Adrenal gland (tissue), 12 donors: ENCODE data around the gene AFAP1. TPM values are rescaled to one million over a fixed set of nuclear protein-coding genes. Genes with fewer than 3 reads are reported as not detected.

Experiments
- DNase-seq, 7 donors: peaks; one replicate each; pipeline ENCODE4 v3.0.0-alpha.2; 2019 to 2020
- H3K27ac ChIP-seq, 5 donors: fragments of 200-600 bp; sonication (generic) in 4 of 5; 1 replicate in 3 of 5; 2 replicates in 2 of 5; pipeline versions ENCODE4 v1.5.1 to v1.8.0; 2016 to 2020; ENCODE audit warnings: mild to moderate bottlenecking in 1 of 5
- H3K27me3 ChIP-seq: fragments of 200-600 bp; 2 replicates; pipeline ENCODE4 v1.8.0; 2021
- H3K36me3 ChIP-seq, 2 donors: fragments of 200-600 bp; replicated peaks in 1 of 2; 1 replicate in 1 of 2; 2 replicates in 1 of 2; pipeline versions ENCODE4 v1.5.1 to v1.8.0; 2018 to 2022
- H3K4me1 ChIP-seq, 2 donors: fragments of 200-600 bp; replicated peaks in 1 of 2; 1 replicate in 1 of 2; 2 replicates in 1 of 2; pipeline versions ENCODE4 v1.5.1 to v1.8.0; 2018 to 2021
- H3K4me3 ChIP-seq, 4 donors: fragments of 200-600 bp; sonication (generic) in 3 of 4; one replicate each; pipeline ENCODE4 v1.5.1; 2016 to 2018
- H3K9me3 ChIP-seq, 3 donors: fragments of 200-600 bp; sonication (generic) in 1 of 3; replicated peaks in 1 of 3; 1 replicate in 2 of 3; 2 replicates in 1 of 3; pipeline versions ENCODE4 v1.5.1 to v1.8.0; 2016 to 2021
- POLR2A ChIP-seq, 2 donors: fragments of 450-650 bp; IDR thresholded peaks; one replicate each; pipeline ENCODE4 v1.6.1; 2017; ENCODE audit warnings: antibody characterized with exemption in 2 of 2, mild to moderate bottlenecking in 2 of 2, moderate library complexity in 1 of 2
- WGBS, 4 donors: extraction: QIAGEN DNeasy Blood & Tissue Kit in 2 of 4; methylation state at CpG; one replicate each; pipeline versions ENCODE4 v1.1.5 to v1.1.7; 2013 to 2017; 5-methylcytosine and 5-hydroxymethylcytosine counted together
- intact Hi-C, 2 donors: fragments of 100-400 bp; cut with DNase I; formaldehyde crosslinking; loops; one replicate each; pipeline versions ENCODE4 v1.14.1 to v1.15.0; 2022 to 2023
- polyA plus RNA-seq, 3 donors: library from polyadenylated mRNA; stranded (reverse); fragments of 200-250 nt in 2 of 3; fragments of 350-450 nt in 1 of 3; fragmentation: Illumina TruSeq in 1 of 3; extraction: RNeasy Lipid Tissue Mini Kit (QIAGEN cat#74804) in 1 of 3; gene quantifications; one replicate each; pipeline ENCODE4 v1.2.3, GENCODE V29; 2013 to 2014
- total RNA-seq, 9 donors: library from RNA; depleted of rRNA in 4 of 9; stranded (reverse); fragments of >200 nt in 4 of 9; fragments of 120-200 nt in 1 of 9; fragmentation: NEBNext Ultra II Directional in 1 of 9; extraction: Animal tissue kit (Norgen Biotek cat#: 25700) in 1 of 9; gene quantifications; one replicate each; pipeline versions ENCODE4 v1.1.0 to v1.2.4, GENCODE V29; 2013 to 2023
- TF ChIP-seq, protein P1 (sequence below), 6 experiments: fragments of 450-650 bp in 4 of 6; fragments of 200-600 bp in 2 of 6; sonication (generic) in 1 of 6; IDR thresholded peaks; 1 replicate in 5 of 6; 2 replicates in 1 of 6; pipeline versions ENCODE4 v1.5.1 to v1.8.0; 2016 to 2021; ENCODE audit warnings: antibody characterized with exemption in 6 of 6, mild to moderate bottlenecking in 2 of 6, moderate library complexity in 1 of 6
- donor health status: healthy with polysubstance abuse.
- donor health status: Bipolar disorder and iron deficiency.
- donor health status: DM: yes; HTN: yes; CAD: no.
- donor health status: DM: no; HTN: no; CAD: no.
- donor health status: DM: no; HTN: no; CAD: no.
- donor health status: DM: yes; HTN: yes; CAD: no.

Gene AFAP1
- total and polyA plus RNA-seq, 12 donors = 3.3 to 16.1 (median 9.8) TPM

DNA sequence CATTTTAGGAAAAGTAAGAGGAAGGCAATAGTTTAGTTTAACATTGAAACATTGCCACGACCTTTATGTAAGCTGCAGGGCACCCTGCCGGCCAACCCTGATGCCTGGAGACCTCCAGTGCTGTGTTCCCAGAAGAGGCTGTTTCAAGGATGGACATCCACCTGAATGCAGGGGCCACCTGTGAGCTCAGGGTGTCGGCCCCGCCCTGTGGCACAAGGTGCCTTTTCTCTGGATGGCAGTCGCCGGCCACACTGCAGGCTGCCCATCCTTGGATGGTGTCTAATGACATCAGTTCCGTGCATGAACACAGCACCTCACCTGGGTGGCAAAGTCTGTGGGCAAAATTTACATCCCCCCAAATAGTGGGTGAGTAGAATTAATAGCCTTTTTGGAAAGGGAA is 180.0 kb downstream of the AFAP1 start:
- Histone ChIP-seq H3K4me1 (peaks cover 0 to 8% of the 10 kb centered on the region in 2 donors), H3K9me3 (no peaks in the 10 kb centered on the region), H3K27ac (no peak overlapping the region), H3K4me3 (no peak overlapping the region), H3K36me3 (peaks cover 0 to 9% of the 10 kb centered on the region in 2 donors), H3K27me3 (no peaks in the 10 kb centered on the region)
- 84 to 97% (median 91%) methylated on average over 5 to 7 of the region's 7 CpGs for WGBS, 4 donors
- DNase-seq = no peak
- TF ChIP-seq, protein P1, sequence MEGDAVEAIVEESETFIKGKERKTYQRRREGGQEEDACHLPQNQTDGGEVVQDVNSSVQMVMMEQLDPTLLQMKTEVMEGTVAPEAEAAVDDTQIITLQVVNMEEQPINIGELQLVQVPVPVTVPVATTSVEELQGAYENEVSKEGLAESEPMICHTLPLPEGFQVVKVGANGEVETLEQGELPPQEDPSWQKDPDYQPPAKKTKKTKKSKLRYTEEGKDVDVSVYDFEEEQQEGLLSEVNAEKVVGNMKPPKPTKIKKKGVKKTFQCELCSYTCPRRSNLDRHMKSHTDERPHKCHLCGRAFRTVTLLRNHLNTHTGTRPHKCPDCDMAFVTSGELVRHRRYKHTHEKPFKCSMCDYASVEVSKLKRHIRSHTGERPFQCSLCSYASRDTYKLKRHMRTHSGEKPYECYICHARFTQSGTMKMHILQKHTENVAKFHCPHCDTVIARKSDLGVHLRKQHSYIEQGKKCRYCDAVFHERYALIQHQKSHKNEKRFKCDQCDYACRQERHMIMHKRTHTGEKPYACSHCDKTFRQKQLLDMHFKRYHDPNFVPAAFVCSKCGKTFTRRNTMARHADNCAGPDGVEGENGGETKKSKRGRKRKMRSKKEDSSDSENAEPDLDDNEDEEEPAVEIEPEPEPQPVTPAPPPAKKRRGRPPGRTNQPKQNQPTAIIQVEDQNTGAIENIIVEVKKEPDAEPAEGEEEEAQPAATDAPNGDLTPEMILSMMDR (IDR thresholded peaks at IDR 0.05) = no peak
- TF ChIP-seq POLR2A (IDR thresholded peaks at IDR 0.05) = no peak
- intact Hi-C loops = loop anchor here in 1 of 2 donors (5.0 kb wide), 1 partner anchor 43 kb away; no protein-coding TSS in a partner anchor

DNA sequence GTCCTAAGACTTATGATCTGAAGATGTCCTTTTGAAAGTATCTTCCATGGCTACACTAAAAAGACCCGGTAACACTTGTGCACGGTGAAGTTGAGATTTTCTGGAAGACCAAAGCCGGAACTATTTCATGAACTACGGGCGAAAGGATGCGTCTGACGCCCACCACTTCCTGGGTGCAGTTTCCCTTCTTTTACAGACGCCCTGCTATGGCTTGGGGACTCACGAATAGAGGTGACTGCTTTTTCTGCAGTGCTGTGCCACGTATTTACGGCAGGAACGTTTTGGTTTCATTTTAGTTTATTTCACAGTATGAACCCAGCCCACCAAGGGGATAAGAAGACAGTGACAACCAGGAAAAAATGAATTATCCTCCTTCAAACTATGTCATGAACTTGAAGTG is 180.4 kb downstream of the AFAP1 start:
- peaks cover 0 to 8% of the 10 kb centered on the region in 2 donors for H3K4me1 ChIP-seq
- H3K4me3 ChIP-seq = no peak overlapping the region
- peaks cover 0 to 9% of the 10 kb centered on the region in 2 donors for H3K36me3 ChIP-seq
- DNase-seq = no peak
- 75 to 83% (median 80%) methylated on average over 12 of the region's 12 CpGs for WGBS, 4 donors
- no peak overlapping the region for H3K27ac ChIP-seq
- no peak for TF ChIP-seq POLR2A (IDR thresholded peaks at IDR 0.05)
- TF ChIP-seq, protein P1 (IDR thresholded peaks at IDR 0.05) = no peak
- H3K9me3 ChIP-seq = no peaks in the 10 kb centered on the region
- no peaks in the 10 kb centered on the region for H3K27me3 ChIP-seq
- intact Hi-C loops = no loop called here

DNA sequence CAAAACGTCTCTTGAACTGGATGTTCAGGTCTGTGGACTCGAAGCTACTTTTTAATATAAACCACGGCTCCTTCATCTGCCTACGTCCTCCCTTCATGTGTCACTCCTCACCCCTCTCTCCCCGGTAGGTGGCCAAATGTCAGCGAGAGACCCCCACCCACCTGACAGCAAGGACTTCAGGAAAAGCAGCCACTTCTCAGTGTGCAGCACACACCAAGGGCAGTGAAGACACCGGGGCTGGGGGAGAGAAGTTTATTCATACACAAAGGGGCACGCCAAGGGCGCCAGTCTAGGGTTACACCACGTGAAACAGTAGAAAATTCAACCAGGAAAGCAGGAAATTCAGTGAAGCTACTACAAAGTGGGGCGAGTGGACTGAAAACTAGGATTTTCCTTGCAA is 181.2 kb downstream of the AFAP1 start:
- intact Hi-C loops = no loop called here
- DNase-seq = no peak

DNA sequence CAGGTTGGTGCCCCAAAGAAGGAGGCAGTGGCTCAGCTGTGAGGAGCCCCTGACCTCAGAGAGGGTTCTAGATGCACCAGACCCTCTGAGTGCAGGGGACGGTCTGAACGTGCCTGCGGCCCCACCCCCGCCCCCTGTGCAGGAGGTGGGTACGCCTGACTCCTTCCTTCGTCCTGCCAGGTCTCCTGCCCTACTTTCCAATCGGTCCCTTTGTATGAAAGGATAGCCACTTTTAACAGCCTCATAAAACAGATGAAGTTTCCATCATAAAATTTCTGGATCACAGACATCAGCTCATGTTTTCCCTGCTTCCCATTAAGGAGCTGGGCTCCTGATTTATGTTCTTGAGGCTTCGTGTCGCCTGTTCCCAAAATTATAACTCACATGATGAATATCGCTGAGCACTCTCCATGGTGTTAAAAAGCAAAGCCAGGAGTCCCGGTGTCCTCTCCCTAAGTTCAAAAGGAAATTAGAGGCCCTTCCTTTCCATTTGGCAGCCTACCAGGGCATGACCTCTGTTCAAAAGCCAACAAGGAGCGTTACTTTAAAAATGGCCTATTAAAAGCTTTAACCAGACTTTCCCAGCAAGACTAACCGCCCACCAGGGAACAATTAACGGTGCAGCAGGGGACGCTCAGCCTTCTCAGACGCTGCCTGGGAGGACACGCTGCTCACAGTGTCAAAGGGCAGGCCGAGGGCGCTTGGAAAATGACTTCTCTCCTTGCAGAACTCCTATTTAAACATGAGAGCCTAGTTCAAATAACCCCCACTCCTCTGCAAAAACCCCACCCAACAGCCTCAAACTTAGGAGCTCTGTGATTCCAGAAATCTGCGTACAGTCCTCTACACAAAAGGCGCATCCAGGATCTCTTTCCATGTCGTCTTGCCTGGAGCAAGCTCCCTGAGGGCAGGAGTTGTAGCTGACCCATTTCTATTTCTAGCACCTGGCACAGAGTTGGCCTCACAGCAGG is 181.9 kb downstream of the AFAP1 start:
- intact Hi-C loops = no loop called here
- Histone ChIP-seq H3K36me3 (peaks cover 0 to 1% of the 10 kb centered on the region in 2 donors), H3K4me3 (no peak overlapping the region), H3K27me3 (no peaks in the 10 kb centered on the region), H3K4me1 (peaks cover 0 to 8% of the 10 kb centered on the region in 2 donors), H3K9me3 (no peaks in the 10 kb centered on the region), H3K27ac (peak overlapping the region in 1 of 5 donors; percentile 52)
- TF ChIP-seq, protein P1 (IDR thresholded peaks at IDR 0.05) = no peak
- TF ChIP-seq POLR2A (IDR thresholded peaks at IDR 0.05) = no peak
- 57 to 71% (median 63%) methylated on average over 15 to 22 of the region's 22 CpGs for WGBS, 4 donors
- peak in 6 of 7 donors; percentile 28 to 73 (median 50) for DNase-seq

More for the DNA sequence above, 181.2 kb downstream of the AFAP1 start:
- peaks cover 0 to 8% of the 10 kb centered on the region in 2 donors for H3K36me3 ChIP-seq
- WGBS, 4 donors = 85 to 94% (median 92%) methylated on average over 11 of the region's 11 CpGs
- H3K4me1 ChIP-seq = peaks cover 0 to 8% of the 10 kb centered on the region in 2 donors
- H3K27me3 ChIP-seq = no peaks in the 10 kb centered on the region
- no peaks in the 10 kb centered on the region for H3K9me3 ChIP-seq
- TF ChIP-seq, protein P1 (IDR thresholded peaks at IDR 0.05) = no peak
- TF ChIP-seq POLR2A (IDR thresholded peaks at IDR 0.05) = no peak
- peak overlapping the region in 1 of 5 donors; percentile 52 for H3K27ac ChIP-seq
- H3K4me3 ChIP-seq = no peak overlapping the region
